Mesenteric fat pad (tissue), 1 donor: ENCODE measurements around the gene IRF1. TPM values are rescaled to one million over a fixed set of nuclear protein-coding genes. Genes with fewer than 3 reads are reported as not detected.

Experiments
- DNase-seq: peaks from one replicate; pipeline ENCODE4 v3.0.0-alpha.2; 2020; ENCODE audit warnings: low spot score
- total RNA-seq: library from RNA; stranded (reverse); fragmentation: NEBNext Ultra II Directional; extraction: Animal tissue kit (Norgen Biotek cat#: 25700); gene quantifications from one replicate; pipeline ENCODE4 v1.2.1, GENCODE V29; 2021
- donor health status: DM: yes; HTN: yes; CAD: no.

The IRF1 gene
- total RNA-seq, 1 donor from 2014 or later: 61.1 TPM

DNA sequence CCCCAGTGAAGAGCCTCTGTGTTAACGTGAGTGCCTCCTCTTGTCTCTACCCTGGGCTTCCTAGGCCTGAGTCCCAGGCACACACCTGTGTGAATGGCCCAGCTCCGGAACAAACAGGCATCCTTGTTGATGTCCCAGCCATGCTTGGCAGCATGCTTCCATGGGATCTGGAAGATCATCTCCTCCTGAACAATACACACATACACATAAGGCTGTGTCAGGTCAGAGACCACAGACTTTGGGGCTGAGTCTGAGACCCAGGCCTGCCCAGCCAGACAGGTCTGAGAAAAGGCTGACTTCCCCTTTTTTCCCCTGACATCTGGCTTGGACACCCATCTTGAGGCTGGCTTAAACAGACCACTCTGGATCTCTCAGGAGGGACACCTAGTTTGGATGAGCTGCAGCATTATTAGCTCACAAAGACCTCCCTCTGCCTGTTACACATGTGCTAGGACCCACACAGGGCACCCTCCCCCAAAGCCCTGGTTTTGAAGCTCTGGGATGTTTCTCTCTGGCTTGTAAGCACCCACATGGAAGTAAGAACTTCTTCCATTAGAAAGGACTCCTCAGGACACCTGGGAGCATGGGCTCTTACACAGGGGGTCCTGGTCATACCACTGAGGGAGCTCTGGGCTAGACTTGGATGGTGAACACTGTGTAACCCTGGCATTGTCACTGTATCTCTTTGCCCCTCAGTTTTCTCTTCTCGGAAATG, 2.6 kb downstream of the IRF1 start:
- DNase-seq: no peak

DNA sequence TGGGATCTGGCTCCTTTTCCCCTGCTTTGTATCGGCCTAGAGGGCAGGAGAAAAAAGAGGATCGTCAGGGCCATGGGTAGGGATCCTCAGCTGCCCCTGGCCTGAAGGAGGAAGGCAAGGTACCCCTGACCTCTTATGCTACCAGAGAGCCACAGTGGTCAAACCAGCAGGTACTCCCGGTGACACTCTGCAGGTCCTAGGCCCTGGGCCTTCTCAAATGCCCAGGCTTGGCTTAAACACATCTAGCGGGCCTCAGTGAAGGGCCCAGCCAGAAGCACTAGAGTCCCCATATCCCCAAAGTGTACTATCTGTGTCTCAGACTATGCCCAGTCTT, 3.5 kb downstream of the IRF1 start:
- no peak for DNase-seq

DNA sequence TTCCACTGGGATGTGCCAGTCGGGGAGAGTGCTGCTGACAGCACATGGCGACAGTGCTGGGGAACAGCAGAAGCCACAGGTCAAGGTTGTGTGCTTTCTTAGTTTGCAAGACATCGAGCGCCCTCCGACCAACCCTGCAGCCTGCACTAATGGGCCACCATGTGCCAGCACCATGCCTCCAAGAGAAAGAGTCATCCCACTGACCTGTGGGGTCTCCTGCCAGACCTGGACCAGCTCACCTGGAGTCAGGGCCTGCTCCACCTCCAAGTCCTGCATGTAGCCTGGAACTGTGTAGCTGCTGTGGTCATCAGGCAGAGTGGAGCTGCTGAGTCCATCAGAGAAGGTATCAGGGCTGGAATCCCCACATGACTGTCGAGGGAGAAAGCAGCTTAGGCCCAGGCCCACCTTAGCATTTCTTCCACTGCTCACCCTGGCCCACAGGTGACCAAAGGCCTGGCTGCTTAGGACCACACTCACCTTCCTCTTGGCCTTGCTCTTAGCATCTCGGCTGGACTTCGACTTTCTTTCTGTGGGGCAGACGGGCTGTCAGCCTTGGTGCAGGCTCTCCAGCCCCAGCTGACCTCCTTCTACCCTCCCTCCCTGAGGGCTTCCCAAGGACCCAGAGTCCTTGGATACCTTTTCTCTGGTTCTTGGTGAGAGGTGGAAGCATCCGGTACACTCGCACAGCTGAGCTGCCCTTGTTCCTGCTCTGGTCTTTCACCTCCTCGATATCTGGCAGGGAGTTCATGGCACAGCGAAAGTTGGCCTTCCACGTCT, 4.1 kb downstream of the IRF1 start:
- DNase-seq: peak; percentile 87

DNA sequence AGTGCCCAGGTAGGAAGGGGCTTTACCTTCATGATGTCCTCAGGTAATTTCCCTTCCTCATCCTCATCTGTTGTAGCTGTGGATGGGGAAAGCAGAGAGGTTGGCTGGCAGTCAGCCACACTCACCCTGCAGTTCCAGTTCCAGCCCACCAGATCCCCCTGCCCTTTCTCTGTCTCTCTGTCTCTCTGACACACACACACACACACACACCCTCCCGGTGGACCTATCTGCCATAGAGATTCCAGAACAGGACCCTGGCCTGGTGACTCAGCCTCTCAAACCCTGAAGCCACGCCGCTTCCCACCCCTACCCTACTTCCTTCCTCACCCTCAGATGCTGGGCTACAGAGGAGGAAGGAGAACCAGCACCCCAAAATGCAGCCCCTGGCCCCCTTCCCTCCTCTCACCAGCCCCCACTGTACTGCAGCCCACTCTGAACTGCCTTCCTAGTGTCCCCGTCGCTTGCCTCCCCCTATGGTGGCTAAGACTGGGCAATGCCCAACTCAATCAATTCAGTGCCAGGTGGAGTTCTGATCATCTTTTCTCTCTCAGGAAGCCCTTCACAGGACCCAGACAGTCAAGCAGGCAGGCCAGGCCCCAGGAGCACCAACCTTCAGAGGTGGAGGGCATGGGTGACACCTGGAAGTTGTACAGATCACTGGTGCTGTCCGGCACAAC, 4.8 kb downstream of the IRF1 start:
- DNase-seq: peak; percentile 79

DNA sequence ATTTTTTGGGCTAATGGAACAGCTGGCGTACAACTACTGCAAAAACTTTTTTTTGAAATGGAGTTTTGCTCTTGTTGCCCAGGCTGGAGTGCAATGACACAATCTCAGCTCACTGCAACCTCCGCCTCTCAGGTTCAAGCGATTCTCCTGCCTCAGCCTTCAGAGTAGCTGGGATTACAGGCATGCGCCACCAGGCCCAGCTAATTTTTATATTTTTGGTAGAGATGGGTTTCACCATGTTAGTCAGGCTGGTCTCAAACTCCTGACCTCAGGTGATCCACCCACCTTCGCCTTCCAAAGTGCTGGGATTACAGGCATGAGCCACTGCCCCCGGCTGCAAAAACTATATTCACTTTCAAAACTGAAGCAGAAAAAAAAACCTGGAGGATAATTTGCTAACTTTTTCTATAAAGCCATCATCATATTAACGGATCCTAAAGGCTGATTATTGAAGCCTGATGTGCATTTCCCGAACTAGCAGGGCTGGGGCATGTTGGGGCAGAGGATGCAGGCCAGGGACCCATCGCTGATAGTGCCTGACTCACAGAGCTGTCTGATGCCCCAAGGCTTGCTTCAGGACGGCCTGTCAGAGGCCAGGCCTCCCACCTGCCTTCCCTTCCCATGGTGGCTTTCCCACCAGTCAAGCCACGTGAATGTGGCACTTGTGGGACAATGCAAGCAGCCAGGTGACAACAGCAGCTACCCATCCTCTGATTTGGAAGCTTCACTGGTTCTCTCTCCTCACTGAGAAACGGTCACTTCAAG, 5.5 kb downstream of the IRF1 start:
- peak; percentile 82 for DNase-seq

DNA sequence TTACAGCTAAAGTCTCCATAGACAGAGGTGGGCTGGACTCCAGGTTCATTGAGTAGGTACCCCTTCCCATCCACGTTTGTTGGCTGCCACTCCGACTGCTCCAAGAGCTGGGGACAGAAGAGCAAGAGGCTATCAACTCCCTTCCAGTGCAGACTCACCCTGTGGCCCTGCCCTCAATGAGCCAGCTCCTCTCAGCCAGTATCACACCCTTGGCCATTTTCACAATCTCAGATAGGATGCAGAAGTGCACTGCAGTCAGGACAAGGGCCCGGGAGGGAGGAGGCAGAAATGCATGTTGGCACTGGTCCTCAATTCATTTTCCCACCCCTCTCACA, 6.2 kb downstream of the IRF1 start:
- peak; percentile 71 for DNase-seq

DNA sequence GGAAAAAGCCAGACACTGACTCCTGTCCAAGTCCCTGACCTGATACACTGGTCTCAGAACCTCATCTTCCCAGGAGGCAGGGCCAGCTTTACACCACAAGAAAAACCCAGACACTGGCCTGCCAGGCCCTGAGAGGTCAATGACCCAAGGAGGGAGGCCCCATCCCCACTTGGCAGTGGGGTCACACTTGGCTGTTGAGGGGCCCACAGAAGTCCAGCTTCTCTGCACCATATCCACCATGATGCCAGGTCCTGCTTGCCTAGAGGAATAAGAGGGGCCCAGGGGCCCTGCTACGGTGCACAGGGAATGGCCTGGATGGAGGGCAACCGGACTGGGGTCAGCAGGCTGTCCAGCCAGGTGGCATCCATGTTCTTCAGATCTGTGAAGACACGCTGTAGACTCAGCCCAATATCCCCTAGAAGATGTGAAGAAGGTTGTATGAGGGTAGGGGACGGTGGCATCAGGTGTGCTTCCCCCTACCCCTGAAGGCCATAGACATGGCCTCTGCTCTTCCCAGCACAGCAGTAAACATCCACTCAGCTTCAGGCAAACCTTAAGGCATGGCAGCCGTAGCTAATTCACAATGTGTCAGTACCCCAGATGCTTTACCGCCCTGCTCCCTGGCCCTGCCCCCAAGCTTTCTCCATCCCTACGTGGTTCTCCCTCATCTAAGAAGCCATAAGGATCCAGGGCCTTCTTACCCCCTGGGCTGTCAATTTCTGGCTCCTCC, 6.7 kb downstream of the IRF1 start:
- peak; percentile 79 for DNase-seq

DNA sequence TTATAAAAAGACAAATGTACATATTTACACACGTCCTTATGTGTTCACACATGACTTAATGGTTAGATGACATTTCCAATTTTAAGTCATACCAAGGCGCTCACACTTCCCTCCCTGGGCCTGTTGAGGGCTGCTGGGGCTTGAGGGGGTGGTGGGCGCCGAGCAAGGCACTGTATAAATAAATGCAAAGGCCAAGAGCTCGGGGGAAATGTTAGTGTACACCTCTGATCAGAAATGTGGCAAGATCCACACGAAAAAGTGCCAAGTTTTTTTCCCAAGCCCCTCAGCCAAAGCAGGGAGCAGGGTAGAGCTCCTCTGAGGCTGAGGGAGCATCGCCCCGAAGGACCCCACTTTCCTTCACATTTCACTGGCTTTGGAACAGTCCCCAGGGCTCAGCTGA, 7.5 kb downstream of the IRF1 start:
- peak; percentile 18 for DNase-seq

DNA sequence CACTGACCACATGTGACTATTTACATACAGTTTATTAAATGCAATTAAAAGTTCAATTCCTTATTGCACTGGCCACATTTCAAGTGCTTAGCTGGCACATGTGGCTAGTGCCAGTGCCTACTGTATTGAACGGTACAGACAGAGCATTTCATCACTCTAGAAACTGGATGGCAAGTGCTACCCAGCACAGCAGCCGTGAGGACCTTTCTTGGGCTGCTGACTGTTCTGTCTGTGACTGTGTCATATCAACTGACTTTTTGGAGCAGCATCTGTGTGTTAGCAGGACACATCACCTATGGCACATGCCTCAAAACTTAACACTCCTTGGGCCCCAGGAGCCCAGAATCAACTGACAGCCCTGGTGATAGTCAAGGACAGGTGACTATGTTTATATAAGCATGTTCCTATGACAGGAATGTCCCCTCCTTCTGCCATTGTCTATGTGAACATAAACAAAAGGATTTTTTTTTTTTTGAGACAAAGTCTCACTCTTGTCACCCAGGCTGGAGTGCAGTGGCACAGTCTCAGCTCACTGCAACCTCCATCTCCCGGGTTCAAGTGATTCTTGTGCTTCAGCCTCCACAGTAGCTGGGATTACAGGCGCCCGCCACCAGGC, 8.9 kb downstream of the IRF1 start:
- DNase-seq: no peak

GRCh38 chr5:132480893-132481595, 9.5 kb downstream of the IRF1 start:
- no peak for DNase-seq

- DNase-seq: no peak
Observed at GRCh38 chr5:132480546-132480892, 10.1 kb downstream of the IRF1 start.

- no peak for DNase-seq
Observed at GRCh38 chr5:132480042-132480441, 10.5 kb downstream of the IRF1 start.

DNA sequence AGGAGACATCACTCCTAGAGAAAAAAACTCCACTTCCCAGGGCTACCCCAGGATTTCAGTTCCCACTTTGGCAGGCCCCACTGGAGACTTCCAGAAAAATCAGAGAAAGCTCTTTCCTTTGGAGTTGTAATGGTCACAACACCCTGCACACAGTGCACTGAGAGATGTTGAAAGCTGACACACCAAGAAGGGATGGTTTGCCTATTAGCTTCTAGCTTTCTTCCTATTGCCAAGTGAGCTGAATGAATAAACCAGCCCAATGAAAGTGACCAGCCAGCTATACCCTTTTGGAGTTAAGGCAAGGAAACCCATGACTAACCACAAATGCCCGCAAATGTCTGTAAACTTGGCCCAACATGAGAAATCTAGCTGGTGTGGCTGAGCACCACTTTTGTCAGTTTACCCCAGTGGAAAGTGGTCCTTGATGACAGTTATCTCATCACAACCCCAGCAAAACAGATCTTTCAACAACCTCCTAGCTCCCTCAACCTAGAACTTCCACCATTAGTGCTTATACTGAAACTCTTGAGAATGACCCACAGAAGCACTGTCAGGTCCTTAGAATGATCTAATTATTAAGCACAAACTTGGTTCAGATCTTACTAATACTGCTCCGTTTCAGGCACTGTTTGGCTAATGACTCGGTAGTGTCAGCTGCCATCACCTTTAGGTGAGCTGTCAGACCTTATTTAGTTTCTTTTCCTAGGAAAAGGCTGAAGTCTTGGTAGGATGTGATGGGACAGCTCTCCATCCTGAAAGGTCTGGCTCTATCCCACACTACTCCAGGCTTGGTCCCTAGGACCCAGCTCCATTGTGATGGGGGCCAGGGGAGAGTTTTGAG, 11.2 kb downstream of the IRF1 start:
- no peak for DNase-seq

DNA sequence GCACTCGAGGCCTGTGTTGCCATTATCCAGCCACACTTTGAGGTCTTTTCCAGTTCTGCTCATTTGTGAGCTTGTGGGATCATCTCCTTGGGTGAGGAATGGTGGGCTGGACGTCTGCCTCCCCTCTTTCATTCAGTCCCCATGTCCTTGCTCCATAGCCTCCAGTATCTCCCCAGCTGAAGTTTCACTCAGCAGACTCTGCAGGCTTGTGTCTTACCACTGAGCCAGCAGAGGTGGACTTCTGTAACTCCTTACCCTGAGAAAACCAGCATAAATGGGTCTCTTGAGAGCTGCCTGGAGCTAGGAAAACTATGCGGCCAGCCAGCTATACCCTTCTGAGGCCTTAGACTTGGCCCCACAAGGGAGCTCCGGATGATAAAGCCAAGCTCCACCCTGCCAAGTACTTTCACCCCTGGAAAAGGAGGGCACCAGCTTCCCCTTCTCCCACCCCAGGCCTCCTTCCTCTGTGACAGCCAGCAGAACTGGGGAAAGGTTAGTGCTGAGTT, 12.2 kb downstream of the IRF1 start:
- no peak for DNase-seq

DNA sequence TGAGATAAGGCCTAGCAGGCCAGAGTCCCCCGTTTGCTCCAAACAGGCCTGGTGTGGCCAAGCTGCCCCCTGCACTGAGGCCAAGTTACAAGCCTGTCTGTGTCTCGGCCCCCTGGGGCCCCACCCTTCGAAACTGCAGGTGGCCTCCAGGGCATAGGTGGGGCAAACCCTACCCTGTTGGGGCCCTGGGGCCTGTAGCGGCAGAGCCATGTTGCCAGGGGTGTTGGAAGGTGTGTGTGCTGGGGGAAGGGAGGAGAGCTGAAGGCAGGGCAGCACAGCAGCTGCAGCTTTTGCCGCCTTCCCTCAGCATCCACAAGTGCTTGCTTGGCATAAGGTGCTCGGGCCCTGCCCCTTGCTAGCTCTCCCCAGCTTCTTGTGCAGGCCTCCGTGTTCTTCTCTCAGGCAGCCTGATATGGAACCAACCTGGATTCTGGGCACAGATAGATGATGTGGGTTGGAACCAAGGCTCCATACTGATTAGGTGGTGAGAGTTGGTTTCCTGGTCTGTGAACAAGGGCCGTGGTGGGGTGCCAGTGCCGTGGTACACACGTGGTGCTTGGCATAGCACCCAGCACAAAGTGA, 12.7 kb downstream of the IRF1 start:
- no peak for DNase-seq

GRCh38 chr5:132476876-132477781, 13.4 kb downstream of the IRF1 start:
- peak; percentile 49 for DNase-seq
